DMS153 (cell line): Measurements from ENCODE around the gene RAB6A.
A peak's percentile ranks its signal among the peaks of the same experiment; 100 is the strongest.

ENCODE experiments used
- DNase-seq: peaks from one replicate; lab custom pipeline; 2025; lab: John Stamatoyannopoulos, UW

Gene RAB6A

GRCh38 chr11:73653996-73654395, 106.9 kb downstream of the RAB6A start:
- DNase-seq, result no peak

GRCh38 chr11:73652856-73653559, 107.9 kb downstream of the RAB6A start:
- no peak for DNase-seq

DNA sequence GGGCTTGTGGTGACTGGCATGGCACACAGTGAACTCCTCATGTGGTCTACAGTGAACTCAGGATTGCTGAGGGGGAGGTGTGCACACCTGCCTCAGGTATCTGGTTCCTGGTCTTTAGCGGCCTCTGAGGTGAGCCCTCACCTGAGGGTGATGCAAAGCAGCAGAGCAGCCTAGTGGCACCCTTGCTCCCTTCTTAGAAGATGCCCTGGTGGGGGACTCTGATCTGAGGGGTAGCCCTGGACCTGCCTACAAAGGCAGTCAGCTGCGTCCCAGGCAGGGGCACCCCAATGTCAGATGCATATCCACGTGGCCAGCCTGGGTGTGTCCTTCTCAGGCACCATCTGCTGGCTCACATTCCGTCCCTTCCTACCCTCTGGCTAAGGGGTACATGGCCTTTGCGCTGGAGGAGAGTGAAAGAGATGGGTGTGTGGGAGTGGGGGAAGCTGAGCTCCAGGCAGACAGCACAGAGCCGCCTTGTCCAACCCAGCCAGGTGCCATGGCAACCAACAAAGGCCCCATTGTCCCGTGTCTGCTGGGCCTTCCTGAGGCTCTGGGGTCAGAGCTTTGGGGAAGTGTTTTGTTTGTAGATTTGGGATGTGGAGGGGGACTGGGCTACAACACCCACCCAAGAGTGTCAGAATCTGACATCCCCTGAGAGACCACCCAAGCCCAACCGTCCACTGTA, 108.7 kb downstream of the RAB6A start:
- no peak for DNase-seq

DNA sequence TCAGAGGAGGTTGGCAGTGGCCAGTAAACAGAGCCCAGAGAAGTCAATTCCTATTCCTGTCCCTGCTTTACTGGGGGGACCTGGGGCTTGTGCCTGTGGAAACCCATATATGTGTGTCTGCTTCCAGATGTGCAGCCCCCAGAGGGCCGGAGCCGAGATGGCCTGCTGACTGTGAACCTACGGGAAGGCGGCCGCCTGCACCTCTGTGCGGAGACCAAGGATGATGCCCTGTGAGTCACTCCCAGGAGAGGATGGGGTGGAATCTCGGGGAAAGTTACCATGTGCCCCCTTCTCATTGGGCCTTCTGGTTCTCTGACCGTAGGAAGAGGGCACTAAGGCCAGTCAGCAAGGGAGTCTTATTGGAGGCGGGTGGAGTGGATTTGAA, 109.2 kb downstream of the RAB6A start:
- no peak for DNase-seq

GRCh38 chr11:73651252-73651651, 109.6 kb downstream of the RAB6A start:
- DNase-seq, result no peak

- no peak for DNase-seq
These were observed 110.5 kb downstream of the RAB6A start for GRCh38 chr11:73650400-73650799.

GRCh38 chr11:73649206-73649605, 111.7 kb downstream of the RAB6A start:
- no peak for DNase-seq

DNA sequence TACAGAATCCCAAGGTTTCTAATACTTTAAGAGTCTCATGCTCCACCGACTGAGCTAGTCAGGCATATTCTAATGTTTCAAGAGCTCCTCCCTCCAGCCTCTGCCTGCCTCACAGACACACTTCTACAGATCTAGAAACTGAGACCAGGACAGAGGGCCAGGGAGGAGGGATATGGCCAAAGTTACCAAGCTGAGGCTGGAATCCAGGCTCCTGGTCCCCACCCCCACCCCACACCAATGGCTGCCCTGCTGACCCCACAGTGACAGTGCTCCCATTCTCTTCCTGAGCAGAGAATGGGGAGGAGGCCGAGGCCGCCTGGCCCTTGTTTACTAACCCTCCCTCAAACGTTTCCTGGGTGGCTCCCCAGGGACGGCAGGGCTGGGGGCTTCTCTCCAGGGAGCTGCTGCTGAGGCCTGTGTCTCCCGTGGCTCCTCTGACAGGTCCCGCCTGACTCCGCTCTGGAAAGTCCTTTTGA, 112.3 kb downstream of the RAB6A start:
- no peak for DNase-seq

DNA sequence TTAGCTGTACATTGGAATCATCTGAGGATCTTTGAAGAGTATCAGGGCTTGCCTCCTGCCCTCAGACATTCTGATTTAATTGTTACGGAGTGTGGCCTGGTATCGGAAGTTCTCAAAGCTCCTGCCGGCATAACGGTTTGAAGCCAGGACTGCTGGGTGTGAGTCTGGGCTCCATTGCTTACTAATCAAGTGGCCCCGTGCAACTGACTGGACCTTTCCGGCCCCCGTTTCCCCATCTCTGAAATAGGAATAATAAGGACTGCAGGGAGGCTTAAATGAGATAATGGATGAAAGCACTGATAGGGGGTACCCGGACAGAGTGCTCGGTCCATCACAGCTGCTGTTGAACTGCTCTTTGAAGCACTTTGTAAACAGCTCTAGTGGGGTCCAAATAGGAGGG, 112.8 kb downstream of the RAB6A start:
- DNase-seq, result no peak

DNA sequence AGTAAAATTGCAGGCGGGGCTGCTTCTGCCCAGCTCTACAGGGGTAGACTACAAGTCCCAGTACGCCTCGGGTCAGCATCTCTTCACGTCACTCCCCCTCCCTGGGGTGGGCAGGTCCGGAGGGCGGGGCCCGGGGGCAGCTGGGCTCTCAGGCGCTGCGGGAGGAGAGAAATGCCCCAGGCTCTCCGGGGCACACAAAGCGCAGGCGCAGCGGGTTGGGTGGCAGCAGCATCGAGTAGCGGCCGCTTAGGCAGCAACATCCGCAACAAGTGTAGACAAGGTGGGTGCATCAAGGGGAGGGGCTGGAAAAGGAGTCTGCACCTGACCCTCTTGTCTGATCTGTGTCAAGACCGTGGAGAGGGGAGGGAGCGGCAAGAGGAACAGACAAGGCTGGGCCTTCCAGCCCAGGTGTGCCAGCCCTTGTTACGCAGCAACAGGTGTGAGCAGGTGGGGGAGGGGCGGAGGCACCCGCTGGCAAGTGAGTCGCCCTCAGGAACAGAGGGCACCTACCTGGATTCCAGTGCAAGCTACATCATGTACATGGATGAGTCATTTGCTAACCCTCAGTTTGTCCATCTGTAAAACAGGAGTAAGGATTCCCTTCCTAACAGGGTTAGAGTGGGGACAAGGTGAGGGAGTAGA, 113.3 kb downstream of the RAB6A start:
- peak; percentile 95 for DNase-seq

- DNase-seq, result no peak
These were observed 114.8 kb downstream of the RAB6A start, which contains the start of gene PLEKHB1 for GRCh38 chr11:73645972-73646631. PLEKHB1 (plus strand) TSS chr11:73646581; CDS start chr11:73646609, 28 bp downstream.

- no peak for DNase-seq
These were observed 115.5 kb downstream of the RAB6A start for GRCh38 chr11:73645121-73645969.

GRCh38 chr11:73641668-73642067, 119.2 kb downstream of the RAB6A start:
- DNase-seq, result no peak

GRCh38 chr11:73640592-73640991, 120.3 kb downstream of the RAB6A start:
- DNase-seq, result no peak

- no peak for DNase-seq
These were observed 123.9 kb downstream of the RAB6A start for GRCh38 chr11:73637012-73637411.

- DNase-seq, result no peak
These were observed 124.6 kb downstream of the RAB6A start for GRCh38 chr11:73636249-73636648.

GRCh38 chr11:73635721-73636120, 125.2 kb downstream of the RAB6A start:
- DNase-seq, result no peak

DNA sequence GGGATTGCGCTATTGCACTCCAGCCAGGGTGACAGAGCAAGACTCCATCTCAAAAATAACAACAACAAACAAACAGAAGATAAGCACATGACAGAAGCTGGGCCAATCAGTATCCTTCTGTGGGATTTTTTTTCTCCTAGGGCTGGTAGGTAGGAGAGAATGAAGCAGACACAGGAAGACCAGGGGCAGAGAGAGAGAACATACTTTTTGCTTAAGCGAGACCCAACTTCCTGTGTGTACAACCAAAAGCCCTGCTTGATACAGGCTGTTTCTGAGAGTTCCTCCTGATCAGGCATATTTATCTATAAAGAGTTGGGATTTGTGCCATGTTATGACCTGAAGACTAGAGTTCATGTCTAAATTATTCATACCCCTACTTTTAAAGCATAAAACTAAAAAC, 126.9 kb downstream of the RAB6A start:
- no peak for DNase-seq

GRCh38 chr11:73632996-73633395, 127.9 kb downstream of the RAB6A start:
- no peak for DNase-seq

GRCh38 chr11:73629907-73630306, 131.0 kb downstream of the RAB6A start:
- no peak for DNase-seq

DNA sequence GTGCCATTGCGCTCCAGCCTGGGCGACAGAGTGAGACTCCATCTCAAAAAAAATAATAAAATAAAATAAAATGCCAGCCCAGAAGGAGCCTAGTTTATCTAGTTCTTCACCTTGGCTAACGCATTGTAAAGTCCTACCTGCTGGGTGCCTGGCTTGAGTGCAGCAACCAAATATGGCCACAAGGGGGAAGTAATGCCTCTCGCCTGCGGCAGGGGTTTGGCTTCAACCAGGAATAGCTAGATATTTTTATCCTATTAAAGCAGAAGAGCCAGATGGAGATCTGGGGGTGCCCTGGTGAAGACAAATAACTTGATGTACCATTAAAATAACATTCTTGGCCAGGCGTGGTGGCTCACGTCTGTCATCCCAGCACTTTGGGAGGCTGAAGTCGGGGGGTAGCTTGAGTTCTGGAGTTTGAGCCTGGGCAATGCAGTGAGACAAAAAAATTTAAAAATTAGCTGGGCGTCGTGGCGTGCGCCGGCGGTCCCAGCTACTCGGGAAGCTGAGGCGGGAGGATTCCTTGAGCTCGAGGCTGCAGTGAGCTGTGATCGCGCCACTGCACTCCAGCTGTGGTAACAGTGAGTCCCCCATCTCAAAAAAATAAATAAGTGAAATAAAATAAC, 135.1 kb downstream of the RAB6A start:
- peak; percentile 74 for DNase-seq
